AML-193 (cell line): ENCODE data around the gene NPDC1.
A peak's percentile ranks its signal among the peaks of the same experiment; 100 is the strongest.

Experiments used
- DNase-seq, 2 experiments: peaks; one replicate each; lab custom pipeline; 2025; lab: John Stamatoyannopoulos, UW

Gene NPDC1

GRCh38 chr9:137026384-137026783 is 19.6 kb downstream of the NPDC1 start:
- DNase-seq = no peak

- DNase-seq = no peak
Measured at GRCh38 chr9:137025517-137025966, 20.4 kb downstream of the NPDC1 start.

- no peak for DNase-seq
Measured at GRCh38 chr9:137023583-137023991, 22.4 kb downstream of the NPDC1 start.

- DNase-seq = no peak
Measured at GRCh38 chr9:137023157-137023556, 22.8 kb downstream of the NPDC1 start.

GRCh38 chr9:137022662-137023008 is 23.3 kb downstream of the NPDC1 start:
- no peak for DNase-seq

- DNase-seq = peak; percentile 43 to 53
Measured at GRCh38 chr9:137021979-137022661, 23.9 kb downstream of the NPDC1 start.

- no peak for DNase-seq
Measured at GRCh38 chr9:137021568-137021978, 24.4 kb downstream of the NPDC1 start.

GRCh38 chr9:137020771-137021567 is 25.0 kb downstream of the NPDC1 start:
- DNase-seq = no peak

GRCh38 chr9:137019891-137020683 is 25.9 kb downstream of the NPDC1 start:
- DNase-seq = no peak

- no peak for DNase-seq
Measured at GRCh38 chr9:137018761-137019559, 27.0 kb downstream of the NPDC1 start.

- no peak for DNase-seq
Measured at GRCh38 chr9:137017791-137018497, 28.0 kb downstream of the NPDC1 start.

GRCh38 chr9:137017071-137017470 is 28.9 kb downstream of the NPDC1 start:
- DNase-seq = no peak

- DNase-seq = no peak
Measured at GRCh38 chr9:137016436-137016835, 29.5 kb downstream of the NPDC1 start.

GRCh38 chr9:137015976-137016375 is 30.0 kb downstream of the NPDC1 start:
- no peak for DNase-seq

GRCh38 chr9:137015540-137015930 is 30.4 kb downstream of the NPDC1 start:
- no peak for DNase-seq

GRCh38 chr9:137014776-137015539 is 31.0 kb downstream of the NPDC1 start:
- no peak for DNase-seq

- DNase-seq = no peak
Measured at GRCh38 chr9:137014166-137014565, 31.8 kb downstream of the NPDC1 start.

GRCh38 chr9:137013571-137013940 is 32.4 kb downstream of the NPDC1 start:
- DNase-seq = no peak

GRCh38 chr9:137012694-137013570 is 33.0 kb downstream of the NPDC1 start:
- DNase-seq = no peak
